OCI-LY7 (cell line): ENCODE data around the gene UVRAG.

ENCODE experiments used
- EZH2phosphoT487 ChIP-seq: fragments of 200-600 bp; sonication (generic); IDR thresholded peaks from 2 replicates; pipeline ENCODE4 v1.6.1; 2018; ENCODE audit warnings: low read depth, borderline replicate concordance, mild to moderate bottlenecking, mixed run types, antibody characterized with exemption, low read length, moderate library complexity, mixed read lengths
- TF ChIP-seq, protein P1 (sequence below): fragments of 200-600 bp; sonication (generic); conservative IDR thresholded peaks from 2 replicates; pipeline ENCODE4 v1.5.1; 2014; ENCODE audit warnings: mild to moderate bottlenecking, antibody characterized with exemption, low read length, moderate library complexity, mixed read lengths

DNA sequence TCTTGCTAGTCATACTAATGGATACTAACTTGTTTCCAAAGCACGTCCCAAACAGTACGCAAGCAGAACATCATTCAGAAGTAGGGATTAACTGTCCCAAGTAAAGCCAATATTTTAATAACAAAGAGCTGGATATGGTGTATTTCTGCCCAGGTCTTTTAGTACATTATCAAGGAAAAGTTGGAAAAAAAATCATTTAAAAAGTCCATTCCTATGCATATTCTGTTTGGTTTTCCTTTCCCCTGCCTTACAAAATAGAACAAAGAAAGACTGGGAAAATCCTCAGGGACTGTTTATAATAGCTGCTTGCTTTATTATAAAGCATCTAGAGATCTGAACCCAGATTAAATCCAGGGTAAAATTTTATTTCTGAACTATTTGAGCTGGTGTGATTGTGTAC, 83.9 kb downstream of the UVRAG start:
- TF ChIP-seq, protein P1, sequence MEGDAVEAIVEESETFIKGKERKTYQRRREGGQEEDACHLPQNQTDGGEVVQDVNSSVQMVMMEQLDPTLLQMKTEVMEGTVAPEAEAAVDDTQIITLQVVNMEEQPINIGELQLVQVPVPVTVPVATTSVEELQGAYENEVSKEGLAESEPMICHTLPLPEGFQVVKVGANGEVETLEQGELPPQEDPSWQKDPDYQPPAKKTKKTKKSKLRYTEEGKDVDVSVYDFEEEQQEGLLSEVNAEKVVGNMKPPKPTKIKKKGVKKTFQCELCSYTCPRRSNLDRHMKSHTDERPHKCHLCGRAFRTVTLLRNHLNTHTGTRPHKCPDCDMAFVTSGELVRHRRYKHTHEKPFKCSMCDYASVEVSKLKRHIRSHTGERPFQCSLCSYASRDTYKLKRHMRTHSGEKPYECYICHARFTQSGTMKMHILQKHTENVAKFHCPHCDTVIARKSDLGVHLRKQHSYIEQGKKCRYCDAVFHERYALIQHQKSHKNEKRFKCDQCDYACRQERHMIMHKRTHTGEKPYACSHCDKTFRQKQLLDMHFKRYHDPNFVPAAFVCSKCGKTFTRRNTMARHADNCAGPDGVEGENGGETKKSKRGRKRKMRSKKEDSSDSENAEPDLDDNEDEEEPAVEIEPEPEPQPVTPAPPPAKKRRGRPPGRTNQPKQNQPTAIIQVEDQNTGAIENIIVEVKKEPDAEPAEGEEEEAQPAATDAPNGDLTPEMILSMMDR = no peak
- TF ChIP-seq EZH2phosphoT487 = no peak
